Tibial nerve (tissue), 4 donors: ENCODE data around the gene SMIM34.

Experiments
- CTCF ChIP-seq, 5 experiments: fragments of 200-600 bp in 3 of 5; fragments of 450-650 bp in 2 of 5; sonication (generic) in 3 of 5; IDR thresholded peaks; one replicate each; pipeline ENCODE4 v1.5.1; 2016 to 2019; ENCODE audit warnings: antibody characterized with exemption in 5 of 5, mild to moderate bottlenecking in 3 of 5, moderate library complexity in 2 of 5
- EP300 ChIP-seq, 2 donors: sonication (generic); formaldehyde crosslinking; IDR thresholded peaks; one replicate each; pipeline ENCODE4 v1.6.1; 2017; ENCODE audit warnings: antibody characterized with exemption in 2 of 2, mild to moderate bottlenecking in 1 of 2

GRCh38 chr21:34372321-34372720, 51.4 kb downstream of the SMIM34 start:
- TF ChIP-seq CTCF (IDR thresholded peaks at IDR 0.05) (no peak), EP300 (IDR thresholded peaks at IDR 0.05) (no peak)
